ENCODE measurements around the gene TRAF7. TPM values are rescaled to one million over a fixed set of nuclear protein-coding genes. Genes with fewer than 3 reads are reported as not detected.

TRAF7 gene
- total RNA-seq, 1 donor: 56.1 TPM

GRCh38 chr16:2207872-2208271, 52.3 kb downstream of the TRAF7 start:
- TF ChIP-seq CTCF (IDR thresholded peaks at IDR 0.05; ENCODE audit: extremely low read depth, low read depth, low read length): no peak
- H3K4me1 ChIP-seq (ENCODE audit: insufficient read depth, low read length): peaks cover 19% of the 10 kb centered on the region
- DNase-seq (ENCODE audit: insufficient read length, low spot score, missing footprints): no peak
- no peaks in the 10 kb centered on the region for H4K20me1 ChIP-seq (ENCODE audit: insufficient read depth, low read length)
- H3K27ac ChIP-seq (ENCODE audit: low read depth, low read length): no peak overlapping the region
- H3K79me2 ChIP-seq (ENCODE audit: insufficient read depth, low read length): peaks cover 36% of the 10 kb centered on the region
- peaks cover 20% of the 10 kb centered on the region for H3K36me3 ChIP-seq (ENCODE audit: insufficient read depth, low read length)
- H2AFZ ChIP-seq (ENCODE audit: low read length): no peak overlapping the region
- no peak overlapping the region for H3K4me2 ChIP-seq (ENCODE audit: insufficient read depth, low read length)
- no peaks in the 10 kb centered on the region for H3K9me3 ChIP-seq (ENCODE audit: low read depth, low read length)
- H3K27me3 ChIP-seq (ENCODE audit: insufficient read depth, low read length): no peaks in the 10 kb centered on the region
- H3K4me3 ChIP-seq (ENCODE audit: insufficient read depth, low read length): no peak overlapping the region

GRCh38 chr16:2208308-2208707, 52.7 kb downstream of the TRAF7 start:
- Histone ChIP-seq H3K4me2 (ENCODE audit: insufficient read depth, low read length) (no peak overlapping the region), H3K27me3 (ENCODE audit: insufficient read depth, low read length) (no peaks in the 10 kb centered on the region), H4K20me1 (ENCODE audit: insufficient read depth, low read length) (no peaks in the 10 kb centered on the region), H3K4me3 (ENCODE audit: insufficient read depth, low read length) (no peak overlapping the region), H3K36me3 (ENCODE audit: insufficient read depth, low read length) (peaks cover 20% of the 10 kb centered on the region), H3K4me1 (ENCODE audit: insufficient read depth, low read length) (peaks cover 23% of the 10 kb centered on the region), H2AFZ (ENCODE audit: low read length) (no peak overlapping the region), H3K27ac (ENCODE audit: low read depth, low read length) (no peak overlapping the region), H3K79me2 (ENCODE audit: insufficient read depth, low read length) (peaks cover 41% of the 10 kb centered on the region), H3K9me3 (ENCODE audit: low read depth, low read length) (no peaks in the 10 kb centered on the region)
- DNase-seq (ENCODE audit: insufficient read length, low spot score, missing footprints): no peak
- TF ChIP-seq CTCF (IDR thresholded peaks at IDR 0.05; ENCODE audit: extremely low read depth, low read depth, low read length): no peak

GRCh38 chr16:2208772-2209171, 53.2 kb downstream of the TRAF7 start:
- Histone ChIP-seq H3K27me3 (ENCODE audit: insufficient read depth, low read length) (no peaks in the 10 kb centered on the region), H4K20me1 (ENCODE audit: insufficient read depth, low read length) (no peaks in the 10 kb centered on the region), H3K79me2 (ENCODE audit: insufficient read depth, low read length) (peaks cover 46% of the 10 kb centered on the region), H3K27ac (ENCODE audit: low read depth, low read length) (no peak overlapping the region), H3K36me3 (ENCODE audit: insufficient read depth, low read length) (peaks cover 20% of the 10 kb centered on the region), H3K4me3 (ENCODE audit: insufficient read depth, low read length) (no peak overlapping the region), H2AFZ (ENCODE audit: low read length) (no peak overlapping the region), H3K4me2 (ENCODE audit: insufficient read depth, low read length) (no peak overlapping the region), H3K9me3 (ENCODE audit: low read depth, low read length) (no peaks in the 10 kb centered on the region), H3K4me1 (ENCODE audit: insufficient read depth, low read length) (peaks cover 28% of the 10 kb centered on the region)
- TF ChIP-seq CTCF (IDR thresholded peaks at IDR 0.05; ENCODE audit: extremely low read depth, low read depth, low read length): no peak
- DNase-seq (ENCODE audit: insufficient read length, low spot score, missing footprints): no peak

GRCh38 chr16:2209258-2210008, 53.9 kb downstream of the TRAF7 start:
- H2AFZ ChIP-seq (ENCODE audit: low read length): no peak overlapping the region
- no peak overlapping the region for H3K4me3 ChIP-seq (ENCODE audit: insufficient read depth, low read length)
- H3K27ac ChIP-seq (ENCODE audit: low read depth, low read length): no peak overlapping the region
- no peaks in the 10 kb centered on the region for H4K20me1 ChIP-seq (ENCODE audit: insufficient read depth, low read length)
- H3K4me2 ChIP-seq (ENCODE audit: insufficient read depth, low read length): no peak overlapping the region
- H3K79me2 ChIP-seq (ENCODE audit: insufficient read depth, low read length): peaks cover 51% of the 10 kb centered on the region
- peaks cover 20% of the 10 kb centered on the region for H3K36me3 ChIP-seq (ENCODE audit: insufficient read depth, low read length)
- no peak for DNase-seq (ENCODE audit: insufficient read length, low spot score, missing footprints)
- H3K4me1 ChIP-seq (ENCODE audit: insufficient read depth, low read length): peaks cover 28% of the 10 kb centered on the region
- no peaks in the 10 kb centered on the region for H3K9me3 ChIP-seq (ENCODE audit: low read depth, low read length)
- H3K27me3 ChIP-seq (ENCODE audit: insufficient read depth, low read length): no peaks in the 10 kb centered on the region
- no peak for TF ChIP-seq CTCF (IDR thresholded peaks at IDR 0.05; ENCODE audit: extremely low read depth, low read depth, low read length)

All from osteoblast (primary cell).